Cardiac fibroblast (primary cell): ENCODE data around the gene KIF1B.
A peak's percentile ranks its signal among the peaks of the same experiment; 100 is the strongest.

ENCODE experiments used
- DNase-seq, 2 donors: peaks; one replicate each; pipeline versions ENCODE4 v3.0.0 to v3.0.0-alpha.2; 2010; ENCODE audit warnings: low read depth in 2 of 2
- H3K4me3 ChIP-seq, 2 donors: replicated peaks in 1 of 2; 1 replicate in 1 of 2; 2 replicates in 1 of 2; pipeline ENCODE4 v1.5.1; 2011; ENCODE audit warnings: low read depth in 2 of 2, low read length in 2 of 2, mild to moderate bottlenecking in 2 of 2, moderate library complexity in 1 of 2
- CTCF ChIP-seq: IDR thresholded peaks from one replicate; pipeline ENCODE4 v1.5.1; 2011; ENCODE audit warnings: low read depth, mild to moderate bottlenecking, low read length, inconsistent platforms

Gene KIF1B

GRCh38 chr1:10272274-10272673 is 61.9 kb downstream of the KIF1B start:
- no peak for DNase-seq
- no peak overlapping the region for H3K4me3 ChIP-seq
- no peak for TF ChIP-seq CTCF

GRCh38 chr1:10278880-10279279 is 68.5 kb downstream of the KIF1B start:
- DNase-seq: no peak
- TF ChIP-seq CTCF: no peak
- H3K4me3 ChIP-seq: no peak overlapping the region

- peak in 1 of 2 donors; percentile 53 for DNase-seq
- no peak for TF ChIP-seq CTCF
- no peak overlapping the region for H3K4me3 ChIP-seq
Measured at GRCh38 chr1:10280439-10281350, 70.3 kb downstream of the KIF1B start.

- no peak overlapping the region for H3K4me3 ChIP-seq
- no peak for TF ChIP-seq CTCF
- no peak for DNase-seq
Measured at GRCh38 chr1:10283318-10283984, 73.1 kb downstream of the KIF1B start.

- no peak for TF ChIP-seq CTCF
- H3K4me3 ChIP-seq: no peak overlapping the region
- DNase-seq: no peak
Measured at GRCh38 chr1:10286244-10286643, 75.9 kb downstream of the KIF1B start.

- no peak for TF ChIP-seq CTCF
- no peak overlapping the region for H3K4me3 ChIP-seq
- no peak for DNase-seq
Measured at GRCh38 chr1:10287023-10287645, 76.8 kb downstream of the KIF1B start.
